ENCODE measurements around the gene ZDHHC14. TPM values are rescaled to one million over a fixed set of nuclear protein-coding genes. Genes with fewer than 3 reads are reported as not detected.

The ZDHHC14 gene
- total RNA-seq, 6 experiments from 2014 or later = 5.2 to 6.7 (median 6.0) TPM

DNA sequence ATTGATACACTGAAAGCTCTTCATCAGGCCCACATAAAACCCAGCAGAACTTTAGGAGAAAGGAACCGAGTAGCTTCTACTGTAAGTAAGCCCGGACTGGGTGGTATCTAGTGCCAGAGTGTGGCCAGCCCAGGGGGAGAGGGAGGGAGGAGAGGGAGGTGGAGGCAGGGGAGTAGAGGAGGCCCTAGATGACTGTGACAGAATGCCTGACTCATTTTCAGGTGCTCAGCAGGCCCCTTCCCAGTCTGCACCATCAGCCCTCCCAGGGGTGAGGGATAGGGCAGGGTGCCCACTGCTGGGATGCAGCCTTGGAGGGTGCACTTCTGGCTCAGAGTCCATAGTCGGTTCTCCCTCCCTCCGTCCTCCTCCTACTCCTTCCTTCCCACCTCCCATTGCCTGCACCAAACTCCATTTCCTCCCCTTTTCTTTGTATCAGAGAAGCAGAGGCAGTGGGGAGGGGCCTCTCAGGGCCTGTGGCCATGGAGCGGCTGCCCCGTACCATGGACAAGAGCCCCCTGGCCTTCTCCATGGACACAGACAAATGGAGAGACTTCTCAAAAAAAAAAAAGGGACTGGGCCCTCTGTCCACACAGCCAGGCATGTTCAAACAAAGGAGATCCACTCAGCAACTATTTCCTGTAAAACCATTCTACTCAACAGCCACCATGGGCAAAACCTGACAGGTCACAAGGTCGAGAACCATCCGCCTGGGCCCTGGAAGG lies 257.1 kb downstream of the ZDHHC14 start:
- Mint-ChIP-seq H3K9me3 (no peaks in the 10 kb centered on the region), H3K4me3 (no peak overlapping the region), H3K27ac (no peak overlapping the region), H3K36me3 (ENCODE audit: low read depth) (no peaks in the 10 kb centered on the region), H3K4me1 (ENCODE audit: low read depth) (peaks cover 7% of the 10 kb centered on the region), H3K27me3 (ENCODE audit: insufficient read depth) (no peaks in the 10 kb centered on the region; the same call in 1 of the 2 replicates)
- no peak for DNase-seq
- TF ChIP-seq, protein P1, sequence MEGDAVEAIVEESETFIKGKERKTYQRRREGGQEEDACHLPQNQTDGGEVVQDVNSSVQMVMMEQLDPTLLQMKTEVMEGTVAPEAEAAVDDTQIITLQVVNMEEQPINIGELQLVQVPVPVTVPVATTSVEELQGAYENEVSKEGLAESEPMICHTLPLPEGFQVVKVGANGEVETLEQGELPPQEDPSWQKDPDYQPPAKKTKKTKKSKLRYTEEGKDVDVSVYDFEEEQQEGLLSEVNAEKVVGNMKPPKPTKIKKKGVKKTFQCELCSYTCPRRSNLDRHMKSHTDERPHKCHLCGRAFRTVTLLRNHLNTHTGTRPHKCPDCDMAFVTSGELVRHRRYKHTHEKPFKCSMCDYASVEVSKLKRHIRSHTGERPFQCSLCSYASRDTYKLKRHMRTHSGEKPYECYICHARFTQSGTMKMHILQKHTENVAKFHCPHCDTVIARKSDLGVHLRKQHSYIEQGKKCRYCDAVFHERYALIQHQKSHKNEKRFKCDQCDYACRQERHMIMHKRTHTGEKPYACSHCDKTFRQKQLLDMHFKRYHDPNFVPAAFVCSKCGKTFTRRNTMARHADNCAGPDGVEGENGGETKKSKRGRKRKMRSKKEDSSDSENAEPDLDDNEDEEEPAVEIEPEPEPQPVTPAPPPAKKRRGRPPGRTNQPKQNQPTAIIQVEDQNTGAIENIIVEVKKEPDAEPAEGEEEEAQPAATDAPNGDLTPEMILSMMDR (IDR thresholded peaks at IDR 0.05) = no peak

DNA sequence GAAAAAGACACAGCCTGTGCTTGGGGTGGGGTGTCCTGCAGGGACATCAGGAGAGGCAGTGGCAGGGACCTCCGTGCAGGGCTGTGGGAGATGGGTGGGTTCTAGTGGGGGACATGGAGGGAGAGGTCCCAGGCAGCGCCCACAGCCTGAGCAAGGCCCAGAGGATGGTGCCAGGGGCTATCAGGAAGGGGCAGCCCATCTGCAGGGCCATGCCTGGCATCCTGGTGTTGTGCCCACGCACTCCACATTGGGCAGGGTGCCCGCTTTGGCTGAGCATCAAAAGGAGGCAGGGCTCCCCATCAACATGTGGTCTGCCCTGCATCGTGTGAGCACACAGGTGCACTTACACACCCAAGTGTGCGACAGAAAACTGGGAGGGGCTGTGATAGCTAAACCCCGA lies 257.8 kb downstream of the ZDHHC14 start:
- H3K27ac Mint-ChIP-seq = no peak overlapping the region
- TF ChIP-seq, protein P1 (IDR thresholded peaks at IDR 0.05) = no peak
- 0 out of 2 replicates have a peak, but pooled peaks cover 5% of the 10 kb centered on the region for H3K4me1 Mint-ChIP-seq (ENCODE audit: low read depth)
- H3K36me3 Mint-ChIP-seq (ENCODE audit: low read depth) = no peaks in the 10 kb centered on the region
- H3K27me3 Mint-ChIP-seq (ENCODE audit: insufficient read depth) = no peaks in the 10 kb centered on the region; the same call in 1 of the 2 replicates
- no peak for DNase-seq
- no peak overlapping the region for H3K4me3 Mint-ChIP-seq
- H3K9me3 Mint-ChIP-seq = no peaks in the 10 kb centered on the region

GRCh38 chr6:157640746-157641451 lies 259.9 kb downstream of the ZDHHC14 start:
- TF ChIP-seq, protein P1 (IDR thresholded peaks at IDR 0.05) = no peak
- H3K27me3 Mint-ChIP-seq (ENCODE audit: insufficient read depth) = no peaks in the 10 kb centered on the region; the same call in 1 of the 2 replicates

GRCh38 chr6:157641837-157642236 lies 260.8 kb downstream of the ZDHHC14 start:
- H3K27me3 Mint-ChIP-seq (ENCODE audit: insufficient read depth) = no peaks in the 10 kb centered on the region; the same call in 1 of the 2 replicates
- no peaks in the 10 kb centered on the region for H3K9me3 Mint-ChIP-seq
- TF ChIP-seq, protein P1 (IDR thresholded peaks at IDR 0.05) = no peak
- no peak overlapping the region for H3K4me3 Mint-ChIP-seq
- H3K27ac Mint-ChIP-seq = no peak overlapping the region
- no peak for DNase-seq
- no peaks in the 10 kb centered on the region for H3K36me3 Mint-ChIP-seq (ENCODE audit: low read depth)
- H3K4me1 Mint-ChIP-seq (ENCODE audit: low read depth) = peaks cover 5% of the 10 kb centered on the region; the same call in 1 of the 2 replicates

More at GRCh38 chr6:157640746-157641451, 259.9 kb downstream of the ZDHHC14 start:
- Mint-ChIP-seq H3K4me1 (ENCODE audit: low read depth) (peaks cover 5% of the 10 kb centered on the region; the same call in 1 of the 2 replicates), H3K4me3 (no peak overlapping the region), H3K27ac (no peak overlapping the region), H3K9me3 (no peaks in the 10 kb centered on the region), H3K36me3 (ENCODE audit: low read depth) (no peaks in the 10 kb centered on the region)
- no peak for DNase-seq

GRCh38 chr6:157642736-157643135 lies 261.7 kb downstream of the ZDHHC14 start:
- Mint-ChIP-seq H3K4me3 (no peak overlapping the region), H3K27ac (no peak overlapping the region), H3K4me1 (ENCODE audit: low read depth) (peaks cover 5% of the 10 kb centered on the region; the same call in 1 of the 2 replicates), H3K36me3 (ENCODE audit: low read depth) (no peaks in the 10 kb centered on the region), H3K9me3 (no peaks in the 10 kb centered on the region), H3K27me3 (ENCODE audit: insufficient read depth) (no peaks in the 10 kb centered on the region; the same call in 1 of the 2 replicates)
- TF ChIP-seq, protein P1 (IDR thresholded peaks at IDR 0.05) = no peak
- DNase-seq = no peak

Measured in HFFc6 (cell line).